ENCODE measurements around the gene FAM200C. TPM values are rescaled to one million over a fixed set of nuclear protein-coding genes. Genes with fewer than 3 reads are reported as not detected.

The FAM200C gene
- total and polyA plus RNA-seq, 9 of the 15 experiments (the other 6 are each of a cell fraction or from before 2014, with no cell fraction given) = 1.3 to 7.0 (median 1.8) TPM

GRCh38 chr5:160384681-160385080, 15.2 kb downstream of the FAM200C start:
- ChIA-PET CTCF (ENCODE audit: low intra/inter-chr PET ratio) (no interaction called here), POLR2A (no interaction called here)
- no peak for FAIRE-seq
- in situ Hi-C loops (cut with MboI) = no loop called here
- Histone ChIP-seq H4K20me1 (replicated peaks; ENCODE audit: control insufficient read depth, insufficient read depth, low read length) (no peaks in the 10 kb centered on the region), H3K27ac (ENCODE audit: extremely low read depth, low read depth, low read length) (no peak overlapping the region), H3K9me1 (ENCODE audit: control insufficient read depth, insufficient read depth, low read length) (no peaks in the 10 kb centered on the region), H3K4me2 (ENCODE audit: insufficient read depth, low read length) (no peak overlapping the region), H3K4me1 (replicated peaks in 1 of 2; ENCODE audit: control insufficient read depth in 2 of 2, insufficient read depth in 2 of 2, low read length in 2 of 2) (no peaks in the 10 kb centered on the region), H3K36me3 (ENCODE audit: control insufficient read depth, insufficient read depth, low read length) (no peaks in the 10 kb centered on the region), H3K4me3 (no peak overlapping the region), H3K9me3 (replicated peaks; ENCODE audit: control insufficient read depth, insufficient read depth, low read depth, low read length) (no peaks in the 10 kb centered on the region; the same call in 1 of the 2 replicates), H3K9ac (ENCODE audit: insufficient read depth in 1 of 2, low read depth in 2 of 2, low read length in 2 of 2) (no peak overlapping the region), H3K27me3 (ENCODE audit: control insufficient read depth in 2 of 2, insufficient read depth in 2 of 2, low read length in 2 of 2) (no peaks in the 10 kb centered on the region; a peak in 1 of 5 replicates), H3K79me2 (ENCODE audit: control insufficient read depth, insufficient read depth, low read length) (no peaks in the 10 kb centered on the region), H2AFZ (ENCODE audit: low read depth, low read length) (no peak overlapping the region)
- ATAC-seq = no peak
- TF ChIP-seq MITF (IDR thresholded peaks at IDR 0.05) (no peak), C11orf30 (IDR thresholded peaks at IDR 0.05; ENCODE audit: low read depth) (no peak), WHSC1 (IDR thresholded peaks at IDR 0.05; ENCODE audit: low read length) (no peak), DPF2 (IDR thresholded peaks at IDR 0.05) (no peak), ZNF212 (CRISPR knock-in tag; IDR thresholded peaks at IDR 0.05) (no peak), JUN (IDR thresholded peaks at IDR 0.05; ENCODE audit: borderline replicate concordance, low read depth, low read length) (no peak), JUN (CRISPR knock-in tag; IDR thresholded peaks at IDR 0.05; ENCODE audit: borderline replicate concordance) (no peak), MAFK (IDR thresholded peaks at IDR 0.05; ENCODE audit: low read length) (no peak), DEAF1 (CRISPR knock-in tag; IDR thresholded peaks at IDR 0.05) (no peak), GTF2E2 (tag; IDR thresholded peaks at IDR 0.05) (no peak), SNAPC5 (CRISPR knock-in tag; IDR thresholded peaks at IDR 0.05) (no peak), ZNF766 (CRISPR knock-in tag; conservative IDR thresholded peaks at IDR 0.05) (no peak)
- intact Hi-C loops (cut with micrococcal nuclease) = no loop called here
- WGBS (ENCODE audit: insufficient coverage, low coverage, missing lambda C conversion rate) = 8% methylated on average over 1 of the region's 1 CpG
- no TSS peak for BruUV-seq (replicated peaks)
- DNase-seq (ENCODE audit: extremely low read depth in 1 of 4, low spot score in 3 of 4) = no peak

Measured in K562 (cell line).